Measurements from ENCODE around the gene FRY. TPM values are rescaled to one million over a fixed set of nuclear protein-coding genes. Genes with fewer than 3 reads are reported as not detected.

The FRY gene
- total RNA-seq, 4 donors from 2014 or later, result 5.8 to 17.4 (median 12.0) TPM

GRCh38 chr13:32039528-32039927, 8.0 kb downstream of the FRY start:
- H3K4me1 ChIP-seq, result no peaks in the 10 kb centered on the region
- no peak overlapping the region for H3K27ac ChIP-seq
- H3K27me3 ChIP-seq, result no peaks in the 10 kb centered on the region
- DNase-seq, result no peak
- H3K9me3 ChIP-seq, result no peaks in the 10 kb centered on the region
- H3K36me3 ChIP-seq, result no peaks in the 10 kb centered on the region
- 86 to 91% methylated on average over 1 of the region's 1 CpG for WGBS, 2 donors
- no peak overlapping the region for H3K4me3 ChIP-seq
- no peak for TF ChIP-seq CTCF (IDR thresholded peaks at IDR 0.05)
- no peak for TF ChIP-seq POLR2A (IDR thresholded peaks at IDR 0.05)
- intact Hi-C loops (cut with DNase I), result no loop called here

GRCh38 chr13:32040052-32040642, 8.6 kb downstream of the FRY start:
- Histone ChIP-seq H3K4me3 (no peak overlapping the region), H3K36me3 (no peaks in the 10 kb centered on the region), H3K9me3 (no peaks in the 10 kb centered on the region), H3K4me1 (no peaks in the 10 kb centered on the region), H3K27me3 (no peaks in the 10 kb centered on the region), H3K27ac (no peak overlapping the region)
- 56 to 88% methylated on average over 3 of the region's 3 CpGs for WGBS, 2 donors
- intact Hi-C loops (cut with DNase I), result no loop called here
- TF ChIP-seq POLR2A (IDR thresholded peaks at IDR 0.05) (no peak), CTCF (IDR thresholded peaks at IDR 0.05) (no peak)
- no peak for DNase-seq

- Histone ChIP-seq H3K4me1 (no peaks in the 10 kb centered on the region), H3K4me3 (no peak overlapping the region), H3K36me3 (no peaks in the 10 kb centered on the region), H3K27ac (no peak overlapping the region), H3K9me3 (no peaks in the 10 kb centered on the region), H3K27me3 (no peaks in the 10 kb centered on the region)
- WGBS, 2 donors, result 83 to 87% methylated on average over 3 of the region's 3 CpGs
- intact Hi-C loops (cut with DNase I), result no loop called here
- DNase-seq, result no peak
- no peak for TF ChIP-seq POLR2A (IDR thresholded peaks at IDR 0.05)
- TF ChIP-seq CTCF (IDR thresholded peaks at IDR 0.05), result no peak
Observed at GRCh38 chr13:32040689-32041088, 9.1 kb downstream of the FRY start.

GRCh38 chr13:32041429-32041828, 9.9 kb downstream of the FRY start:
- no peak overlapping the region for H3K27ac ChIP-seq
- intact Hi-C loops (cut with DNase I), result no loop called here

GRCh38 chr13:32042551-32042950, 11.0 kb downstream of the FRY start:
- peaks cover 0 to 1% (median 0%) of the 10 kb centered on the region in 3 donors for H3K4me1 ChIP-seq
- intact Hi-C loops (cut with DNase I), result no loop called here

More at GRCh38 chr13:32041429-32041828, 9.9 kb downstream of the FRY start:
- no peak for TF ChIP-seq POLR2A (IDR thresholded peaks at IDR 0.05)
- TF ChIP-seq CTCF (IDR thresholded peaks at IDR 0.05), result no peak
- Histone ChIP-seq H3K4me3 (no peak overlapping the region), H3K27me3 (no peaks in the 10 kb centered on the region), H3K9me3 (no peaks in the 10 kb centered on the region), H3K36me3 (no peaks in the 10 kb centered on the region), H3K4me1 (no peaks in the 10 kb centered on the region)
- 84 to 100% methylated on average over 3 to 5 of the region's 5 CpGs for WGBS, 2 donors
- DNase-seq, result no peak

More at GRCh38 chr13:32042551-32042950, 11.0 kb downstream of the FRY start:
- Histone ChIP-seq H3K4me3 (no peak overlapping the region), H3K27me3 (no peaks in the 10 kb centered on the region), H3K27ac (no peak overlapping the region), H3K36me3 (no peaks in the 10 kb centered on the region), H3K9me3 (no peaks in the 10 kb centered on the region)
- no peak for TF ChIP-seq POLR2A (IDR thresholded peaks at IDR 0.05)
- TF ChIP-seq CTCF (IDR thresholded peaks at IDR 0.05), result no peak
- DNase-seq, result no peak
